HFF-Myc (cell line): ENCODE measurements around the gene IGHMBP2.

ENCODE experiments used
- DNase-seq: peaks from one replicate; pipeline ENCODE4 v3.0.0-alpha.2; 2011; ENCODE audit warnings: low read depth; ENCODE audit errors: extremely low read depth
- H3K4me3 ChIP-seq: replicated peaks from 2 replicates; pipeline ENCODE4 v1.5.1; 2011; ENCODE audit warnings: low read depth, mild to moderate bottlenecking, control low read depth, low read length
- CTCF ChIP-seq: IDR thresholded peaks from 2 replicates; pipeline ENCODE4 v1.5.1; 2012; ENCODE audit warnings: mild to moderate bottlenecking, low read depth, low read length, control low read depth; ENCODE audit errors: missing control alignments

Gene IGHMBP2

GRCh38 chr11:68954836-68955606 lies 51.3 kb downstream of the IGHMBP2 start:
- TF ChIP-seq CTCF, result no peak
- DNase-seq, result peak; percentile 73
- no peak overlapping the region for H3K4me3 ChIP-seq

- no peak overlapping the region for H3K4me3 ChIP-seq
- no peak for DNase-seq
- TF ChIP-seq CTCF, result no peak
Measured at GRCh38 chr11:68955607-68955958, 51.9 kb downstream of the IGHMBP2 start.

- TF ChIP-seq CTCF, result peak; percentile 45
- H3K4me3 ChIP-seq, result no peak overlapping the region
- no peak for DNase-seq
Measured at GRCh38 chr11:68956142-68956541, 52.5 kb downstream of the IGHMBP2 start.

GRCh38 chr11:68956547-68957254 lies 53.0 kb downstream of the IGHMBP2 start:
- no peak for DNase-seq
- no peak for TF ChIP-seq CTCF
- H3K4me3 ChIP-seq, result no peak overlapping the region

- no peak overlapping the region for H3K4me3 ChIP-seq
- no peak for TF ChIP-seq CTCF
- no peak for DNase-seq
Measured at GRCh38 chr11:68958211-68958610, 54.5 kb downstream of the IGHMBP2 start.

- no peak for TF ChIP-seq CTCF
- no peak for DNase-seq
- no peak overlapping the region for H3K4me3 ChIP-seq
Measured at GRCh38 chr11:68959465-68960293, 56.0 kb downstream of the IGHMBP2 start.
